OCI-LY3 (cell line): ENCODE data around the gene ST3GAL6.

ENCODE experiments used
- H2AFZ ChIP-seq: fragments of 200-600, 300-600 bp; shearing (Covaris generic); 2 replicates; pipeline ENCODE4 v1.6.0; 2014; ENCODE audit warnings: antibody characterized with exemption, low read depth, low read length
- H3K27ac ChIP-seq: fragments of 200-600, 300-600 bp; sonication (generic); 2 replicates; pipeline ENCODE4 v1.5.1; 2014; ENCODE audit warnings: mild to moderate bottlenecking, low read length, moderate library complexity, mixed read lengths
- H3K27me3 ChIP-seq: fragments of 200-600, 300-600 bp; sonication (generic); 2 replicates; pipeline ENCODE4 v1.6.1; 2014; ENCODE audit warnings: low read depth, low read length, mixed read lengths
- H3K36me3 ChIP-seq: fragments of 200-600, 300-600 bp; sonication (generic); replicated peaks from 2 replicates; pipeline ENCODE3; 2014; ENCODE audit warnings: low read depth, low read length, mixed read lengths
- H3K4me1 ChIP-seq: fragments of 300-600, 200-600 bp; sonication (generic); 2 replicates; pipeline ENCODE4 v1.6.1; 2014; ENCODE audit warnings: low read length, mixed read lengths
- H3K4me2 ChIP-seq: fragments of 200-600, 300-600 bp; sonication (generic); 2 replicates; pipeline ENCODE4 v1.6.1; 2014; ENCODE audit warnings: low read length, mixed read lengths
- H3K4me3 ChIP-seq: fragments of 300-600, 200-600 bp; sonication (generic); 2 replicates; pipeline ENCODE4 v1.5.1; 2014; ENCODE audit warnings: antibody characterized with exemption, mild to moderate bottlenecking, low read length, moderate library complexity
- H3K79me2 ChIP-seq: fragments of 300-600, 200-600 bp; shearing (Covaris generic); 2 replicates; pipeline ENCODE4 v1.6.1; 2014; ENCODE audit warnings: mild to moderate bottlenecking, low read length, mixed read lengths
- H3K9ac ChIP-seq: fragments of 300-600, 200-600 bp; shearing (Covaris generic); 2 replicates; pipeline ENCODE4 v1.6.0; 2014; ENCODE audit warnings: mild to moderate bottlenecking, low read length, moderate library complexity
- H3K9me3 ChIP-seq: fragments of 200-600, 300-600 bp; shearing (Covaris generic); 2 replicates; pipeline ENCODE4 v1.6.1; 2014; ENCODE audit warnings: low read length, mixed read lengths; ENCODE audit not compliant: insufficient read depth
- H4K20me1 ChIP-seq: fragments of 200-600, 300-600 bp; sonication (generic); 2 replicates; pipeline ENCODE4 v1.6.1; 2016; ENCODE audit warnings: low read length, mixed read lengths; ENCODE audit not compliant: insufficient read depth
- CTCF ChIP-seq: fragments of 200-600, 300-600 bp; sonication (generic); IDR thresholded peaks from 2 replicates; pipeline ENCODE4 v1.5.1; 2014; ENCODE audit warnings: antibody characterized with exemption, low read length, low read depth
- EZH2phosphoT487 ChIP-seq: fragments of 200-600 bp; shearing (Covaris generic); IDR thresholded peaks from 2 replicates; pipeline ENCODE4 v1.6.1; 2018; ENCODE audit warnings: antibody characterized with exemption, mixed run types, low read depth

Gene ST3GAL6

GRCh38 chr3:98806521-98806920 is 43.4 kb downstream of the ST3GAL6 start:
- Histone ChIP-seq H3K4me2 (no peak overlapping the region), H3K27me3 (no peaks in the 10 kb centered on the region), H3K4me1 (no peaks in the 10 kb centered on the region), H3K4me3 (no peak overlapping the region), H3K9me3 (no peaks in the 10 kb centered on the region), H3K79me2 (no peaks in the 10 kb centered on the region), H3K36me3 (no peaks in the 10 kb centered on the region), H3K9ac (no peak overlapping the region), H2AFZ (no peak overlapping the region), H4K20me1 (no peaks in the 10 kb centered on the region), H3K27ac (no peak overlapping the region)
- TF ChIP-seq CTCF (no peak), EZH2phosphoT487 (no peak)

DNA sequence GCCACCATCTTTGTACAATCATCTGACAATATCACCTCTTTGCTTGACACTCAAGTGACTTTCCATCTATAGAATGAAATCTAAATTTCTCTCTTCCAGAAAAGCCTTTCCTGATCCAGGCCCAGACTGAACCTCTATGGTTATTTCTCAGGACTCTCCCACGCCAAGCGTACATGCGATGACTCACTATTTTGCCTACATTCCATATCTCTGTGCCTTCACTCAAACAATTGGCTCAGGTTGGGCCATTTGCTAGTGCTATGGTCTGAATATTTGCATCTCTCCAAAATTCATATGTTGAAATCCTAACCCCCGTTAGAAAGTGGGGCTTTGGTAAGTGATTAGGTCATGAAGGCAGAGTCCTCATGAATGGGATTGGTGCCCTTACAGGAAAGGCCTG is 43.9 kb downstream of the ST3GAL6 start:
- Histone ChIP-seq H3K4me1 (no peaks in the 10 kb centered on the region), H3K4me3 (no peak overlapping the region), H4K20me1 (no peaks in the 10 kb centered on the region), H3K27ac (no peak overlapping the region), H3K9me3 (no peaks in the 10 kb centered on the region), H3K4me2 (no peak overlapping the region), H3K79me2 (no peaks in the 10 kb centered on the region), H2AFZ (no peak overlapping the region), H3K9ac (no peak overlapping the region), H3K36me3 (no peaks in the 10 kb centered on the region), H3K27me3 (no peaks in the 10 kb centered on the region)
- TF ChIP-seq EZH2phosphoT487 (no peak), CTCF (no peak)

DNA sequence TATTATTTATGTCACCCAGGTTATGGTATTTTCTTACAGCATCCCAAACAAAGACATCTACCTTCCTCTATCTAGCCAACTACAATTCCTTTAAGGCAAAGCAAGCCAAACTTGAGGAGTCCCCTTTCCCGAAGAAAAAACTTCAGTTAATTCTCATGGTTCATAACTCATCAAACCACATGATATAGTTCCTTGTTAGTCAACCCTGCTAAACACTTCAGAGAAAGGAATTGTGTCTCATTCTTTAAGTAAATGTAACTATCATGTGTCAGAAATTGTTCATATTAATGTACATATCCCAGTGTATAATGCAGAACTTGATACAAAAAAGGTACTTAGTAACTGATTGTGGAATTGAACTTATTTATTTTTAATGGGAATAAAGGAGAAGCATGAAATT is 44.4 kb downstream of the ST3GAL6 start:
- H3K4me1 ChIP-seq: no peaks in the 10 kb centered on the region
- no peaks in the 10 kb centered on the region for H3K9me3 ChIP-seq
- H3K79me2 ChIP-seq: no peaks in the 10 kb centered on the region
- no peaks in the 10 kb centered on the region for H3K36me3 ChIP-seq
- TF ChIP-seq CTCF: no peak
- TF ChIP-seq EZH2phosphoT487: no peak
- H4K20me1 ChIP-seq: no peaks in the 10 kb centered on the region
- H3K4me3 ChIP-seq: no peak overlapping the region
- no peak overlapping the region for H3K9ac ChIP-seq
- H3K27me3 ChIP-seq: no peaks in the 10 kb centered on the region
- H2AFZ ChIP-seq: no peak overlapping the region
- H3K4me2 ChIP-seq: no peak overlapping the region
- H3K27ac ChIP-seq: no peak overlapping the region

GRCh38 chr3:98808071-98808470 is 44.9 kb downstream of the ST3GAL6 start:
- Histone ChIP-seq H3K9ac (no peak overlapping the region), H3K27ac (no peak overlapping the region), H3K79me2 (no peaks in the 10 kb centered on the region), H3K4me3 (no peak overlapping the region), H2AFZ (no peak overlapping the region), H3K36me3 (no peaks in the 10 kb centered on the region), H3K27me3 (no peaks in the 10 kb centered on the region), H3K9me3 (no peaks in the 10 kb centered on the region), H3K4me1 (no peaks in the 10 kb centered on the region), H4K20me1 (no peaks in the 10 kb centered on the region), H3K4me2 (no peak overlapping the region)
- TF ChIP-seq CTCF: no peak
- TF ChIP-seq EZH2phosphoT487: no peak
